Prostate gland (tissue), 2 donors: ENCODE measurements around the gene PC. TPM values are rescaled to one million over a fixed set of nuclear protein-coding genes. Genes with fewer than 3 reads are reported as not detected.

Experiments
- DNase-seq: peaks from one replicate; pipeline ENCODE4 v3.0.0-alpha.2; 2019; ENCODE audit warnings: low spot score
- H3K27ac ChIP-seq, 2 donors: fragments of 200-600 bp; sonication (generic); 2 replicates each; pipeline ENCODE4 v1.5.1; 2017 to 2019
- H3K27me3 ChIP-seq: fragments of 200-600 bp; sonication (generic); replicated peaks from 2 replicates; pipeline ENCODE4 v1.5.1; 2019; ENCODE audit not compliant: insufficient read depth
- H3K36me3 ChIP-seq, 2 donors: fragments of 200-600 bp; sonication (generic); 1 replicate in 1 of 2; 2 replicates in 1 of 2; pipeline versions ENCODE4 v1.5.1 to v1.8.1; 2017 to 2019
- H3K4me1 ChIP-seq: fragments of 200-600 bp; sonication (generic); replicated peaks from 2 replicates; pipeline ENCODE4 v1.5.1; 2019
- H3K4me3 ChIP-seq, 2 donors: fragments of 200-600 bp; sonication (generic); 2 replicates each; pipeline ENCODE4 v1.5.1; 2017 to 2019
- H3K9me3 ChIP-seq: fragments of 200-600 bp; sonication (generic); 2 replicates; pipeline ENCODE4 v1.5.1; 2017
- POLR2A ChIP-seq: fragments of 450-650 bp; IDR thresholded peaks from one replicate; pipeline ENCODE4 v1.6.1; 2016; ENCODE audit warnings: antibody characterized with exemption, mild to moderate bottlenecking
- POLR2AphosphoS5 ChIP-seq: sonication (generic); formaldehyde crosslinking; IDR thresholded peaks from one replicate; pipeline ENCODE4 v1.6.1; 2017; ENCODE audit warnings: antibody characterized with exemption
- WGBS: methylation state at CpG from one replicate; pipeline ENCODE4 v1.1.5; 2018; 5-methylcytosine and 5-hydroxymethylcytosine counted together
- intact Hi-C: fragments of 100-400 bp; cut with DNase I; formaldehyde crosslinking; loops from one replicate; pipeline ENCODE4 v1.14.2; 2022
- total RNA-seq, 2 donors: library from RNA; depleted of rRNA; stranded (reverse); fragments of >200 nt; gene quantifications; one replicate each; pipeline ENCODE4 v1.1.0, GENCODE V29; 2016
- TF ChIP-seq, protein P1 (sequence below), 4 experiments: fragments of 200-600 bp in 2 of 4; fragments of 450-650 bp in 2 of 4; sonication (generic) in 2 of 4; IDR thresholded peaks; 1 replicate in 3 of 4; 2 replicates in 1 of 4; pipeline ENCODE4 v1.5.1; 2016 to 2019; ENCODE audit warnings: antibody characterized with exemption in 4 of 4, mild to moderate bottlenecking in 2 of 4, moderate library complexity in 2 of 4

PC gene
- total RNA-seq, 2 donors from 2014 or later = 42.8 to 43.4 TPM

GRCh38 chr11:66985508-66986177 is 27.5 kb upstream of the PC start:
- intact Hi-C loops = no loop called here
- Histone ChIP-seq H3K4me1 (peaks cover 5% of the 10 kb centered on the region), H3K27me3 (no peaks in the 10 kb centered on the region), H3K27ac (no peak overlapping the region), H3K36me3 (no peaks in the 10 kb centered on the region), H3K4me3 (no peak overlapping the region), H3K9me3 (no peaks in the 10 kb centered on the region)
- peak; percentile 59 for TF ChIP-seq POLR2AphosphoS5
- TF ChIP-seq, protein P1, sequence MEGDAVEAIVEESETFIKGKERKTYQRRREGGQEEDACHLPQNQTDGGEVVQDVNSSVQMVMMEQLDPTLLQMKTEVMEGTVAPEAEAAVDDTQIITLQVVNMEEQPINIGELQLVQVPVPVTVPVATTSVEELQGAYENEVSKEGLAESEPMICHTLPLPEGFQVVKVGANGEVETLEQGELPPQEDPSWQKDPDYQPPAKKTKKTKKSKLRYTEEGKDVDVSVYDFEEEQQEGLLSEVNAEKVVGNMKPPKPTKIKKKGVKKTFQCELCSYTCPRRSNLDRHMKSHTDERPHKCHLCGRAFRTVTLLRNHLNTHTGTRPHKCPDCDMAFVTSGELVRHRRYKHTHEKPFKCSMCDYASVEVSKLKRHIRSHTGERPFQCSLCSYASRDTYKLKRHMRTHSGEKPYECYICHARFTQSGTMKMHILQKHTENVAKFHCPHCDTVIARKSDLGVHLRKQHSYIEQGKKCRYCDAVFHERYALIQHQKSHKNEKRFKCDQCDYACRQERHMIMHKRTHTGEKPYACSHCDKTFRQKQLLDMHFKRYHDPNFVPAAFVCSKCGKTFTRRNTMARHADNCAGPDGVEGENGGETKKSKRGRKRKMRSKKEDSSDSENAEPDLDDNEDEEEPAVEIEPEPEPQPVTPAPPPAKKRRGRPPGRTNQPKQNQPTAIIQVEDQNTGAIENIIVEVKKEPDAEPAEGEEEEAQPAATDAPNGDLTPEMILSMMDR (IDR thresholded peaks at IDR 0.05) = no peak
- no peak for TF ChIP-seq POLR2A
- WGBS = 67% methylated on average over 6 of the region's 8 CpGs
- DNase-seq = peak; percentile 60

- WGBS = 90% methylated on average over 5 of the region's 5 CpGs
- DNase-seq = no peak
- intact Hi-C loops = no loop called here
- Histone ChIP-seq H3K27me3 (no peaks in the 10 kb centered on the region), H3K4me3 (no peak overlapping the region), H3K9me3 (no peaks in the 10 kb centered on the region), H3K36me3 (no peaks in the 10 kb centered on the region), H3K4me1 (peaks cover 5% of the 10 kb centered on the region), H3K27ac (no peak overlapping the region)
- TF ChIP-seq, protein P1 (IDR thresholded peaks at IDR 0.05) = no peak
- no peak for TF ChIP-seq POLR2AphosphoS5
- no peak for TF ChIP-seq POLR2A
Measured at GRCh38 chr11:66983275-66983924, 25.2 kb upstream of the PC start.

- H3K27ac ChIP-seq = no peak overlapping the region
- H3K4me1 ChIP-seq = peaks cover 5% of the 10 kb centered on the region
- H3K9me3 ChIP-seq = no peaks in the 10 kb centered on the region
- intact Hi-C loops = no loop called here
- peak; percentile 73 for DNase-seq
- no peak overlapping the region for H3K4me3 ChIP-seq
- no peaks in the 10 kb centered on the region for H3K27me3 ChIP-seq
- H3K36me3 ChIP-seq = no peaks in the 10 kb centered on the region
- 11% methylated on average over 9 of the region's 9 CpGs for WGBS
- TF ChIP-seq, protein P1 (IDR thresholded peaks at IDR 0.05) = no peak
- TF ChIP-seq POLR2AphosphoS5 (peak; percentile 63), POLR2A (no peak)
Measured at GRCh38 chr11:66981976-66982578, 23.9 kb upstream of the PC start.

DNA sequence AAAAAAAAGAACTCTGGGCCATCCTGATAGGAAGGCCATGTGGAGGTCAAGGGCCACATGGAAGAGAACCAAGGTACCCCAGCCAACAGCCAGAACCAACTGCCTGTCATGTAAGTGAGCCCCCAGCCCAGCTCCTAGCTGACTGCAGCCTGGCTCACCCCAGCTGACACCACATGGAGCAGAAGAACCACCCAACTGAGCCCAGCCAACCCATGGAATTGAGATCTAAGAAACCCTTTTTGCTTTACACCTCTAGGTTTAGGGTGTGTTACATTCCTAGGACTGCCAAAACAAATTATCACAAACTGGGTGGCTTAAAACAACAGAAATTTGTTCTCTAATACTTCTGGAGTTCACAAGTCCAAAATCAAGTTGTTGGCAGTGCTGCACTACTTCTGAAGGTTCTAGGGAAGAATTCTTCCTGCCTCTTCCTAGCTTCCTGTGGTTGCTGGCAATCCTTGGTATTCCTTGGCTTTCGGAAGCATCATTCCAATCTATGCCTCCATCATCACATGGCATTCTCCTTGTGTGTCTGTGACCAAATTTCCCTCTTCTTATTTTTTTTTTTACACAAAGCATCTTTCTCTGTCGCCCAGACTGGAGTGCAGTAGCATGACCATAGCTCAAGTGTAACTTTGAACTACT is 21.3 kb upstream of the PC start:
- H3K9me3 ChIP-seq = no peaks in the 10 kb centered on the region
- H3K27me3 ChIP-seq = no peaks in the 10 kb centered on the region
- no peak for DNase-seq
- H3K36me3 ChIP-seq = no peaks in the 10 kb centered on the region
- TF ChIP-seq, protein P1 (IDR thresholded peaks at IDR 0.05) = no peak
- TF ChIP-seq POLR2A (no peak), POLR2AphosphoS5 (no peak)
- H3K27ac ChIP-seq = no peak overlapping the region
- H3K4me1 ChIP-seq = no peaks in the 10 kb centered on the region
- no peak overlapping the region for H3K4me3 ChIP-seq
- 95% methylated on average over 2 of the region's 2 CpGs for WGBS
- intact Hi-C loops = no loop called here
